GM18511 (cell line): Measurements from ENCODE around the gene ARAF.
"Not testable (repeated sequence)": the region's sequence is repeated elsewhere in the genome, so short reads cannot be mapped to it uniquely, and the experiment has no call there.

Experiments
- ATAC-seq: cut with Tn5 transposase; IDR thresholded peaks from one replicate; pipeline ENCODE4 v1.9.1; 2021; ENCODE audit warnings: mild to moderate bottlenecking, moderate library complexity; ENCODE audit not compliant: unreplicated experiment

ARAF gene

DNA sequence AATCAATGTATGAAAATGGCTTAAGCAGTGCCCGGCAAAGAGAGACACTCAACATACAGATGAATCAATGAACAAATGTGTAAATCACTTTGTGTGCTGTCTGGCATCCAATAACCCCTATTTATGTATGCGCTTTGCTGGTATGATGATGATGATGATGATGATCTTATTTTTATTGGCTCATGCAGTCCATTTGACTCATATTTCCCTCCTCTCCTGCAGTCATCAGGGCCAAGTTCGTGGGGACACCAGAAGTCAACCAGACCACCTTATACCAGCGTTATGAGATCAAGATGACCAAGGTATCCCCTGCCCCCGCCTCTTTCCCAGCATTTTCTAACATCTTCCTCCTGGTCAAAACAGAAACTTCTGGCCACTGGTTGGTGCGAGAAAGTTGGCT is 23.7 kb downstream of the ARAF start:
- no peak for ATAC-seq

DNA sequence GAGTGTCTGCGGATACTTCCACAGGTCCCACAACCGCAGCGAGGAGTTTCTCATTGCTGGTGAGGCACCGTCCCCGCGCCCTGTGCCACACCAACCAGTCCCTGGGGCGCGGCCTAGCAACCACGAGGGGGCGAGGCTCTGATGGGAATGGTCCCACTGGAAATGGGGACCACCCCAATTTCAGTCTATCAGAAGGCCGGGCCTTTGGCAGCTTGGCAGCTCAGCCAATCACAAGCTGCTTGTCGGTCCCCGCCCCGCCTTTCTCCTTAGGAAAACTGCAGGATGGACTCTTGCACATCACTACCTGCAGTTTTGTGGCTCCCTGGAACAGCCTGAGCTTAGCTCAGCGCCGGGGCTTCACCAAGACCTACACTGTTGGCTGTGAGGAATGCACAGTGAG is 24.3 kb downstream of the ARAF start:
- ATAC-seq: no peak

DNA sequence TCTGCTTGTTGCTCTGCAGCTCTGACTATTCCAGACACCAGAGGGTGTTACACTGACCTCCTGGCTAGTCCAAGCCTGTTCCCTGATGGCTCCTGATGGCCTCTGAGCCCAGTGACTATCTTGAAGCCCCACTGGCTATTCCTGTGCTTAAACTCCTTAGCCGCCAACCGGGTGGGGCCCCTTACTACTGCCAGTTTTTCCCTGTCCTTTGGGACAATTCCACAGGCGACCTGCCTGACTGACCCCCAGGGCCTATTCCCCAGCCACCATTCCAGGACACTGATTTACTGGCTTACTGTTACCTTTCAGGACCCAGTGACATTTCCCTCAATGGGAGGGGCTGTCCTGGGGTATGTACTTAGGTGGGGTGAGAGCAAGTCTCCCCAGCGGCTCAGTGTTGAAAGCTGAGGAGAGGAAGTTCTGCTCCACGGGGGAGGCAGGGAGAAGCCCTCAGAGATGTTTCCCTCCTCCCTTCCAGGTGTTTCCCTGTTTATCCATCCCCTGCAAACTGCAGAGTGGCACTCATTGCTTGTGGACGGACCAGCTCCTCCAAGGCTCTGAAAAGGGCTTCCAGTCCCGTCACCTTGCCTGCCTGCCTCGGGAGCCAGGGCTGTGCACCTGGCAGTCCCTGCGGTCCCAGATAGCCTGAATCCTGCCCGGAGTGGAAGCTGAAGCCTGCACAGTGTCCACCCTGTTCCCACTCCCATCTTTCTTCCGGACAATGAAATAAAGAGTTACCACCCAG is 25.2 kb downstream of the ARAF start:
- no peak for ATAC-seq

GRCh38 chrX:47587091-47587891 is 26.3 kb downstream of the ARAF start:
- ATAC-seq: no peak

DNA sequence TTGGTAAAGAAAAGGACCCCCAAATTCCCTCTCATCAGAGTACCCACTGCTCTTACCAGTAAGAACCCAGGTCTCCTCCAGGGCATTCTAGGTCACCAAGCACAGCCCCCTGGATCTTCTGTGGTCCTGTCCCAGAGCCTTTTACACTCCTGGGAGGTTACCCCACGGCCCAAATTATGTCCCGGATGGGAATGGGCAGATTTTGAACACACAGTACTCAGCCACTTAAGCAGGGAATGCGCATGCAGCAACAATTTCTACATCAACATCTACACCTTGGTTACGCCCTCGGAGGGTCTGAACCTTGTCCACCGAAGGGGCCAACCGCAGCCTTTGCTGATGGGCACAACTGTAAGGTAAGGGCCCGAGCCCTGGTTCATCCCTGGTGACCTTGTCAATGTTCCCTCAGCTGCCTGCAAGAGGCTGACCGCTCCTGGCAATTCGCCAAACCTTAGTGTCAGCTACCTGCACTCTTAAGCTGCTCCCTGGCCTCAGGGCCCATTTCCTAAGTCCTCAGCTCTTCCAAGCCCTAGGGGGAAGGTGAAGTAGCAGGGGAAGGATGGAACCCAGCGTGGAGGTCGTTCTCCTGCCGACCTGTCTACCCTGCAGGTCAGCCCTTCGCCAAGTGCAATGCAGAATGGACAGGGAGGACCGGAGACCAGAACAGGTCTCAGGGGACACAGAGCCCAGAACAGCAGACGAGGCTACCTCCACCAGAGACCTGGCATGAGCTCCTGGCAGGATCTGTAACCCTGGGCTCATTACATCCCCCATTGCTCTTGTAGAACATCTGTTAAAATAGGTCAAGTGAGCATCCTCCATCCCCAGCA is 27.1 kb downstream of the ARAF start:
- no peak for ATAC-seq

DNA sequence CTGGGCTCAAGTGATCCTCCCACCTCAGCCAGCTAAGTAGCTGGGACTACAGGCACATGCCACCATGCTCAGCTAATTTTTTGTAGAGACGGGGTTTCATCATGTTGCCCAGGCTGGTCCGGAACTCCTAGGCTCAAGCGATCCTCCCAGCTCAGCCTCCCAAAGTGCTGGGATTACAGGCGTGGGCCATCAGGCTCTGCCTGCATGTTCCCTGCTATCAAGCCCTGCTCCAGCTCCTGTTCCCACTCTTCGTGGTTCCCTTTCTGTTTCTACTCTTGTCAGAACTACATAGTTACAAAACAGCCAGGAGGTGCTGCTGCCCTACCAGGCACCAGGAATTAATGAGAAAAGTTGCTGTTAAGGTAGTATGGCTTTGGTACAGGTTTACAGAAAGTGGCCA is 30.0 kb downstream of the ARAF start:
- no peak for ATAC-seq

- ATAC-seq: no peak
These were observed 32.5 kb downstream of the ARAF start for GRCh38 chrX:47593522-47593921.

DNA sequence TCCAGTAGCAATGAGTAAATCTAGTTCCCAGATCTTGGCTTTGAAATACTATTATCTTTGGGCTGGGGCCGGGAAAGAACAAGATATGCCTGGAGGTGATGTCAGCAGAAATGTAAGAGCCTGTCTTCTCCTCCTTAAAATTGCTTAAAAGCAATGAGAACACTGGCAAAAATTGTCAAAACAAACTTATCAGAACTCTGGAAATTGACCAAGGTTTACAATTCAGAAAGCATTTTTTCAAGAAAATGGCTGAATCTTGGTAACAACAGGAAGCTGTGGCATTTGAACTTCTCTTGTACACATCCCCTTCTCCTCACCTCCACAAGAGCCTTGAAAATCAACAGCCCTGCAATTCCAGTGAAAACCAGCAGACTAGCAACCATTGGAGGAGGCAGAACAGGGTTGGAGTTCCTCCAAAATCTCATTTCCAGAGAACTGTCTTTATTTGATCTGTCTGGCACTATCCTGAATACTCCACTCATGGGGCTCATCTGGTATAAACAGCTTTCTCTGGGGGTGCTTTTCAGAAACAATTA is 34.8 kb downstream of the ARAF start:
- ATAC-seq: no peak

DNA sequence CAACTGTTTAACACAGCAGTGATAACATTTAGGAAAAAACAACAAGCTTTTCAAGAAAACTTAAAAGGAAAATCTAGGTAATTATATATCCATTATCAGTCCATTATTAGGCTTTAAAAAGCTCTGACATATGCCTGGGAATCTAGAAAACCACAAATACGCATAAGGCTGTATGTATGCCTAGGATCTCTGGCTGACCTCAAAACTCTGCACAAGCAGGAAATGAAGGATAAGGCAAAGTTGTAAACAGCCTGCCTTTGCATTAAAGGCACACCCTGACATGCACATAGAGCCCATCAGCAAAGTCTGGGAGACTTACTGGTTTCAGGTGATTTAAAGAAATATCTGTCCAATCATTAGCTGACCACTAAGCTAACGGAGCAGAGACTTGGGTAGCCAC is 35.3 kb downstream of the ARAF start:
- no peak for ATAC-seq

- no peak for ATAC-seq
These were observed 36.2 kb downstream of the ARAF start for GRCh38 chrX:47597222-47597621.

- not testable (repeated sequence) for ATAC-seq
These were observed 42.1 kb downstream of the ARAF start for GRCh38 chrX:47603125-47603524.

GRCh38 chrX:47605024-47605423 is 44.0 kb downstream of the ARAF start:
- no peak for ATAC-seq

DNA sequence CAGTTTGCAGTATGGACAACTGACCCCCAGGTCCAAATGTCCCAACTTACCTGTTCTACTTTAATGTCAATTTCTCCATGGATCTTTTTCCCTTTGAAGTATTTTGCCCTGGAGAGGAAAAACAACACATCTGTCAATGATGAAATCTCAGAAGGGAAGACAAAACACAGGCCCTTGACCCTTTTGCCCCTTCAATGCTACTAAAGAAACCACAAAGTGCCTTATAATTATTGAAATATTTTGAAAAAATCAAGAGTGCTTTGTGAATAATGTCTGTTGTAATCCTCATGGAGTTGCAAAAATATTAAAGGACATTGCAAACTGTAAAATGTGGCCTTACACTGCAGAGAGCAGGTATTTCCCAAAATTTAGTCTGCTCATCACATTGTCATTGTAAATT is 46.1 kb downstream of the ARAF start:
- ATAC-seq: no peak

- ATAC-seq: no peak
These were observed 47.3 kb downstream of the ARAF start for GRCh38 chrX:47608130-47608810.

DNA sequence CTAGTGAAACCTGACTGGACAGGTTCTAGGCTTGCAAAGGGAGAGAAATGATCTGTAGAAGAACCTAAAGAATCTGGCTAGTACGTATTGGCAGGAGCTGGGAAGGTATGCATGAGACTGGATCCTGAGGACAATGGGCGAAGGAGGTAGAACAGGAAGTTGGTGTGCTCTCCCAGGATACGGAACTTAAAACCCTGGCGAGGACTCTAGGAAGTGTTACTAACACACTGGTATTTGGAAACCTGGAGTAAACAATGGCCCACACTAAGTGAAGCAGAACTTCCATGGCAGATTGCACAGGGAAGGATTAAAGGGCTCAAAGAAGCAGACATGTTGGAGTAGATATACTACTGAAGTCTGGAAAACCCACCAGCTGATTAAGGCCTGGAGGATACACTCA is 49.5 kb downstream of the ARAF start:
- no peak for ATAC-seq

DNA sequence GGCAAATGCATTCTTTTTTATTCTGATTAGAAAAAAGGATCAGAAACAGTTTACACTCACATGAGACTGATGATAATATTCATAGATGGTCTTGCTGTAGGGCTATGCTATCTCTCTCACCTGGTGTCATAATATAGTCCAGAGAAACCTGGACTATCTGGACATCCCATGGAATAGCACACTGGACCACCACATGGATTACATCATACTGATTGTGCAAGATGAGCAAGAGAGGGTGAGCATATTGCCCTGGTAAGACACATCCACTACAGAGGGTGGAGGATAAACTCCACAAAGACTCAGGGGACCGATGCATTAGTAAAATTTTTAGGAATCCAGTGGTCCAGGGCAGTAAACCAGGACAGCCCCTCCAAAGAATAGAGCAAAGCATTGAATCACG is 50.5 kb downstream of the ARAF start:
- no peak for ATAC-seq

- ATAC-seq: no peak
These were observed 50.9 kb downstream of the ARAF start for GRCh38 chrX:47611926-47612325.

- ATAC-seq: no peak
These were observed 51.4 kb downstream of the ARAF start for GRCh38 chrX:47612418-47612817.

DNA sequence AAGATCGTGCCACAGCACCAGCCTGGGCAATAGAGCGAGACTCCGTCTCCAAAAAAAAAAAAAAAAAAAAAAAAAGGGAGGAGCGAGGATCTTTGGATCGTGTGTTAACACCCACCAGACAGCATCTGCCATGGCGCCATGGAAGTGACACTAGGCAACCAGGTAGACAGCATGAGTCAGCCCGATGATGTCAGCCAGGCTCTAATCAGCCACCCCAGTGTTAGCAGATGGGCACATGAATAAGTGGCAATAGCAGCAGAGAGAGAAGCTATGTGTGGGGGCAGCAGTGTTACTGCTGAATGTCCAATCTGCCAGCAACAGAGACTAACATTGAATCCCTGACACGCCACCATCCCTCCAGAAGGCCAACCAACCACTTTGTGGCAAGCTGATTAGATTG is 52.1 kb downstream of the ARAF start:
- ATAC-seq: no peak

DNA sequence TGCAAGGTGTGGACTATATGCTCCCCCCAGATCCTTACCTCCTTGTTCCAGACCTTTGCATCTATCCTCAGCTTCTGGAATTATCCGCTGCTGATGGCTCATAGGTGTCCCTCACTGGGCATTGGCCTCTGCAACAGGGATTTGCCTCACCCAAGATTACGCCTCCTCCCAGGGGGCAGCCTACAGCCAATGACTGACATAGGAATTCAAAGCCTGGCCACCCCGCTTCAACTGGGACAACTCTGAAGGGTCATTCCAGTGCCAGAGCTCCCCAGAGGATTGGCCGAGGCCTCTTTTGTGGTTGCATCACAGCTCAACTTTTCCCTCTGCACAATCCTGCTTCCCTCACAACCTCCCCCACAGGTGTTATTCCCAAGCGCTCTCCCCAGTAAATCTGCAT is 53.6 kb downstream of the ARAF start:
- ATAC-seq: no peak
